WTC11 (cell line): ENCODE measurements around the gene HAND2. TPM values are rescaled to one million over a fixed set of nuclear protein-coding genes. Genes with fewer than 3 reads are reported as not detected.

ENCODE experiments used
- ATAC-seq: fragments of 200-7000 bp; cut with Tn5 transposase; 2 replicates; pipeline ENCODE4 v1.10.0; 2021; ENCODE audit warnings: mild to moderate bottlenecking, moderate library complexity
- CTCF ChIA-PET: fragments of 300-600 bp; sonication (Branson Sonifier 250); formaldehyde crosslinking; loops from one replicate; lab custom pipeline; 2021; ENCODE audit warnings: antibody characterized with exemption; lab: Charles Lee
- POLR2A ChIA-PET: fragments of 350-600 bp; sonication (Branson Sonifier 250); formaldehyde crosslinking; loops from one replicate; lab custom pipeline; 2021; ENCODE audit warnings: antibody characterized with exemption; lab: Charles Lee
- DNase-seq: peaks from one replicate; pipeline ENCODE4 v3.0.0; 2021; ENCODE audit warnings: low spot score
- H3K27ac Mint-ChIP-seq: 2 replicates; pipeline ENCODE4 v1.8.0; 2021; ENCODE audit warnings: mixed read lengths
- H3K27me3 Mint-ChIP-seq: 2 replicates; pipeline ENCODE4 v1.8.0; 2021; ENCODE audit warnings: low read depth, mild to moderate bottlenecking, moderate library complexity, mixed read lengths
- H3K36me3 Mint-ChIP-seq: 2 replicates; pipeline ENCODE4 v1.8.0; 2021; ENCODE audit warnings: mixed read lengths
- H3K4me1 Mint-ChIP-seq: 2 replicates; pipeline ENCODE4 v1.8.0; 2022; ENCODE audit warnings: mixed read lengths
- H3K4me3 Mint-ChIP-seq: 2 replicates; pipeline ENCODE4 v1.8.0; 2021; ENCODE audit warnings: mild to moderate bottlenecking, moderate library complexity, mixed read lengths
- H3K9me3 Mint-ChIP-seq: 2 replicates; pipeline ENCODE4 v1.8.0; 2021; ENCODE audit warnings: mixed read lengths
- EMX1 ChIP-seq: fragments of 250-450 bp; sonication (Bioruptor Pico); IDR thresholded peaks from 2 replicates; pipeline ENCODE4 v1.8.0; 2021; ENCODE audit warnings: mild to moderate bottlenecking
- ESRRA ChIP-seq: sonication (generic); formaldehyde crosslinking; IDR thresholded peaks from 2 replicates; pipeline ENCODE4 v1.8.1; 2022; ENCODE audit warnings: mild to moderate bottlenecking, missing genetic modification reagents, borderline replicate concordance
- ETV6 ChIP-seq: sonication (generic); formaldehyde crosslinking; IDR thresholded peaks from 2 replicates; pipeline ENCODE4 v1.8.1; 2022; ENCODE audit warnings: mild to moderate bottlenecking, missing genetic modification reagents
- FOXP1 ChIP-seq: sonication (generic); formaldehyde crosslinking; IDR thresholded peaks from 2 replicates; pipeline ENCODE4 v1.8.0; 2022; ENCODE audit warnings: missing genetic modification reagents, mild to moderate bottlenecking, moderate library complexity, borderline replicate concordance
- GRHL2 ChIP-seq: fragments of 250-450 bp; sonication (Bioruptor Pico); IDR thresholded peaks from 2 replicates; pipeline ENCODE4 v1.8.0; 2022; ENCODE audit warnings: mild to moderate bottlenecking, moderate library complexity; ENCODE audit not compliant: insufficient replicate concordance, severe bottlenecking
- GTF2I ChIP-seq: fragments of 250-450 bp; sonication (Bioruptor Pico); conservative IDR thresholded peaks from 2 replicates; pipeline ENCODE4 v1.4.0; 2021; ENCODE audit warnings: mild to moderate bottlenecking
- MYBL2 ChIP-seq: sonication (generic); formaldehyde crosslinking; IDR thresholded peaks from 2 replicates; pipeline ENCODE4 v1.8.1; 2023; ENCODE audit warnings: mild to moderate bottlenecking, moderate library complexity, missing genetic modification reagents
- NR3C1 ChIP-seq: sonication (generic); formaldehyde crosslinking; conservative IDR thresholded peaks from 2 replicates; pipeline ENCODE4 v1.8.1; 2023; ENCODE audit warnings: low read depth, mild to moderate bottlenecking, missing genetic modification reagents
- RELA ChIP-seq: sonication (generic); formaldehyde crosslinking; IDR thresholded peaks from 2 replicates; pipeline ENCODE4 v1.8.1; 2022; ENCODE audit warnings: missing genetic modification reagents, mild to moderate bottlenecking, borderline replicate concordance
- SP1 ChIP-seq: sonication (generic); formaldehyde crosslinking; conservative IDR thresholded peaks from 2 replicates; pipeline ENCODE4 v1.8.1; 2022; ENCODE audit warnings: missing genetic modification reagents
- TEAD1 ChIP-seq: sonication (generic); formaldehyde crosslinking; IDR thresholded peaks from 2 replicates; pipeline ENCODE4 v1.8.0; 2022; ENCODE audit warnings: mild to moderate bottlenecking, missing genetic modification reagents
- ZNF263 ChIP-seq: sonication (generic); formaldehyde crosslinking; IDR thresholded peaks from 2 replicates; pipeline ENCODE4 v1.8.1; 2022; ENCODE audit warnings: low read depth, mild to moderate bottlenecking, moderate library complexity, missing genetic modification reagents
- ZNF416 ChIP-seq: fragments of 250-450 bp; sonication (Bioruptor Pico); IDR thresholded peaks from 2 replicates; pipeline ENCODE4 v1.9.0; 2021; ENCODE audit warnings: mild to moderate bottlenecking, inconsistent platforms
- ZNF671 ChIP-seq: fragments of 250-450 bp; sonication (Bioruptor Pico); IDR thresholded peaks from 2 replicates; pipeline ENCODE4 v1.8.0; 2021; ENCODE audit warnings: mild to moderate bottlenecking
- total RNA-seq: library from RNA; stranded (reverse); gene quantifications from 3 replicates; pipeline ENCODE4 v1.2.3, GENCODE V29; 2021
- TF ChIP-seq, protein P1 (sequence below): sonication (generic); formaldehyde crosslinking; IDR thresholded peaks from 2 replicates; pipeline ENCODE4 v1.8.1; 2023; ENCODE audit warnings: mild to moderate bottlenecking, missing genetic modification reagents
- TF ChIP-seq, protein P2 (sequence below): sonication (generic); formaldehyde crosslinking; IDR thresholded peaks from 2 replicates; pipeline ENCODE4 v1.8.0; 2023; ENCODE audit warnings: missing genetic modification reagents
- TF ChIP-seq, protein P3 (sequence below): sonication (generic); formaldehyde crosslinking; IDR thresholded peaks from 2 replicates; pipeline ENCODE4 v1.8.0; 2022; ENCODE audit warnings: mild to moderate bottlenecking, missing genetic modification reagents
- TF ChIP-seq, protein P4 (sequence below): sonication (generic); formaldehyde crosslinking; IDR thresholded peaks from 2 replicates; pipeline ENCODE4 v1.8.0; 2022; ENCODE audit warnings: mild to moderate bottlenecking, missing genetic modification reagents
- TF ChIP-seq, protein P5 (sequence below): sonication (generic); formaldehyde crosslinking; IDR thresholded peaks from 2 replicates; pipeline ENCODE4 v1.8.1; 2023; ENCODE audit warnings: mild to moderate bottlenecking, missing genetic modification reagents, moderate library complexity
- TF ChIP-seq, protein P6 (sequence below): fragments of 250-450 bp; sonication (Bioruptor Pico); IDR thresholded peaks from 2 replicates; pipeline ENCODE4 v1.9.0; 2021; ENCODE audit warnings: mild to moderate bottlenecking

HAND2 gene
- total RNA-seq, 1 experiment from 2014 or later, result 0.13 TPM

DNA sequence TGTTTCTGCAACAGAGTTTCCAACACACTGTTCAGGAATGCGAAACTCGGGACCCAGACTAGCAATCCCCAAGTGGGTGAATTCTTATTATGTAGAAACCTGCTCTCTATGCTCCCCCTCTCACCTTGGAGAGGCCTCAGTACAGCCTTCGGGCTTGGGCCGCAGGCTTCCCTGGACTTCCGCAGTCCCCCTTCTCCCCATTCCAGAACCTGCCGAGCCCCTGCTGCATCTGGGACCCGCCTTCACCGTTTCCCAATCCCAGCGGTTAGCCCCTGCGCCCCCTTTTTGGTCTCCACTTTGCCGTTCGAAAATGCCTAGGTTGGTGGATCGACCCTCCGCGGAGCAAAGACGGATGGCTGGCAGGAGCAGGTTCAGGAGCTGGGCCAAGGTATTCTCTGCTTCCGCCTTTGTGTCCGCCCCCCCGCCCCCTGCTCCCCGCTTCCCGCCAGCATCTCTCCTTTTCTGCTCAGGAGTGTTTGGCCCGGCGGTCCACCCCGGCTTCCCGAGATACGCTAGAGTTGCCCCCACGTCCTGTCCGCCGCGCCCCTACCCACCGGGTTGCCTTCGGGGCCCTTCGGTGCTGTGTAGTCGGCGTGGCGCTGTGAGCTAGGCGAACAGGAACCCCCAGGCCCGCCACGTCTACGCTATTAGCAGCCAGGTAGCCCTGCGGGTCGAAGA, 11.5 kb downstream of the HAND2 start (continued):
- TF ChIP-seq, protein P1, sequence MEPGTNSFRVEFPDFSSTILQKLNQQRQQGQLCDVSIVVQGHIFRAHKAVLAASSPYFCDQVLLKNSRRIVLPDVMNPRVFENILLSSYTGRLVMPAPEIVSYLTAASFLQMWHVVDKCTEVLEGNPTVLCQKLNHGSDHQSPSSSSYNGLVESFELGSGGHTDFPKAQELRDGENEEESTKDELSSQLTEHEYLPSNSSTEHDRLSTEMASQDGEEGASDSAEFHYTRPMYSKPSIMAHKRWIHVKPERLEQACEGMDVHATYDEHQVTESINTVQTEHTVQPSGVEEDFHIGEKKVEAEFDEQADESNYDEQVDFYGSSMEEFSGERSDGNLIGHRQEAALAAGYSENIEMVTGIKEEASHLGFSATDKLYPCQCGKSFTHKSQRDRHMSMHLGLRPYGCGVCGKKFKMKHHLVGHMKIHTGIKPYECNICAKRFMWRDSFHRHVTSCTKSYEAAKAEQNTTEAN (CRISPR knock-in tag), result no peak
- TF ChIP-seq, protein P2, sequence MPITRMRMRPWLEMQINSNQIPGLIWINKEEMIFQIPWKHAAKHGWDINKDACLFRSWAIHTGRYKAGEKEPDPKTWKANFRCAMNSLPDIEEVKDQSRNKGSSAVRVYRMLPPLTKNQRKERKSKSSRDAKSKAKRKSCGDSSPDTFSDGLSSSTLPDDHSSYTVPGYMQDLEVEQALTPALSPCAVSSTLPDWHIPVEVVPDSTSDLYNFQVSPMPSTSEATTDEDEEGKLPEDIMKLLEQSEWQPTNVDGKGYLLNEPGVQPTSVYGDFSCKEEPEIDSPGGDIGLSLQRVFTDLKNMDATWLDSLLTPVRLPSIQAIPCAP (CRISPR knock-in tag), result no peak
- TF ChIP-seq, protein P3, sequence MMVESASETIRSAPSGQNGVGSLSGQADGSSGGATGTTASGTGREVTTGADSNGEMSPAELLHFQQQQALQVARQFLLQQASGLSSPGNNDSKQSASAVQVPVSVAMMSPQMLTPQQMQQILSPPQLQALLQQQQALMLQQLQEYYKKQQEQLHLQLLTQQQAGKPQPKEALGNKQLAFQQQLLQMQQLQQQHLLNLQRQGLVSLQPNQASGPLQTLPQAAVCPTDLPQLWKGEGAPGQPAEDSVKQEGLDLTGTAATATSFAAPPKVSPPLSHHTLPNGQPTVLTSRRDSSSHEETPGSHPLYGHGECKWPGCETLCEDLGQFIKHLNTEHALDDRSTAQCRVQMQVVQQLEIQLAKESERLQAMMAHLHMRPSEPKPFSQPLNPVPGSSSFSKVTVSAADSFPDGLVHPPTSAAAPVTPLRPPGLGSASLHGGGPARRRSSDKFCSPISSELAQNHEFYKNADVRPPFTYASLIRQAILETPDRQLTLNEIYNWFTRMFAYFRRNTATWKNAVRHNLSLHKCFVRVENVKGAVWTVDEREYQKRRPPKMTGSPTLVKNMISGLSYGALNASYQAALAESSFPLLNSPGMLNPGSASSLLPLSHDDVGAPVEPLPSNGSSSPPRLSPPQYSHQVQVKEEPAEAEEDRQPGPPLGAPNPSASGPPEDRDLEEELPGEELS, result no peak
- no peak for TF ChIP-seq ZNF416 (CRISPR knock-in tag)

DNA sequence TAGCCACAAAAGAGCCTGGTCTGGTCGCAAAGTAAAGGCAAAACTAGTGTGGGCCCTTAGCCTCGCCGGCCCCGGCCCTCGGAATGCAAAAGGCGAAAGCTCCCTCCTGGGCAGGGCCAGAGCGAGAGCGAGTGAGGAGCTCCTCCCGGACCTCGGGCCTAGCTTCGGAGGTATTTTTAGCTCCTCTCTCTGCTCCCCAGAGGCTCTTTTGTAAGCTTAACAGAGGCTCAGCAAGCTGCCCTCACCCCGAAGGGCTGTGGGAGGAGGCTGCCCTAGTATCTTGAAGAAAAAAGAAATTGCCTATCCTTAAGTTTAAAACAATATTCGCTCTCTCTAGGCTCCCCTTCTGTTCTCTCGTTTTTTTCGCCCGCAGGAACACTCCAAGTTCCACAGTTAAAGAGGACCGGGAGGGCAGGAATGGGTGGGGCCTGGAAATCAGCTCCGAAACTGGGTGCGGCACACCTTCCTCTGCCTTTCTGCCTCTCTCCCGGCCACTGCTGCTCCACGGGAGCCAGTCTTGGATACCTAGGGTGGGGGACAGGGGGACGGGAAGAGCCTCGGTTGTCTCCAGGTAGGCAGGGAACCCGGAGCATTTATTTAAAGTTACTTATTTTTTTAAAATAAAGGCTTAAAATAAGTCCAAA, 12.1 kb downstream of the HAND2 start:
- H3K4me3 Mint-ChIP-seq, result peak overlapping the region; percentile 65
- DNase-seq, result peak; percentile 72
- H3K27ac Mint-ChIP-seq, result no peak overlapping the region
- H3K36me3 Mint-ChIP-seq, result peaks cover 7% of the 10 kb centered on the region; the same call in 1 of the 2 replicates
- POLR2A ChIA-PET, result interaction anchor here (1.0 to 1.6 kb wide), 3 partner anchors 9 to 12 kb away, joined by 5 to 7 read pairs (median 7); partner anchors contain the start of gene HAND2
- H3K4me1 Mint-ChIP-seq, result peaks cover 43% of the 10 kb centered on the region
- ATAC-seq, result peak; percentile 29
- TF ChIP-seq MYBL2, result no peak
- no peak for TF ChIP-seq SP1
- TF ChIP-seq RELA (CRISPR knock-in tag), result no peak
- 0 out of 2 replicates have a peak, but pooled peaks have one; percentile 45 for TF ChIP-seq ZNF263 (CRISPR knock-in tag)
- TF ChIP-seq EMX1 (CRISPR knock-in tag), result no peak
- TF ChIP-seq GTF2I (CRISPR knock-in tag), result no peak
- peaks cover 100% of the 10 kb centered on the region for H3K27me3 Mint-ChIP-seq
- CTCF ChIA-PET, result interaction anchor here (0.9 to 1.9 kb wide), 8 partner anchors 9 to 235 kb away, joined by 3 to 9 read pairs (median 4); no protein-coding TSS in a partner anchor
- H3K9me3 Mint-ChIP-seq, result no peaks in the 10 kb centered on the region

DNA sequence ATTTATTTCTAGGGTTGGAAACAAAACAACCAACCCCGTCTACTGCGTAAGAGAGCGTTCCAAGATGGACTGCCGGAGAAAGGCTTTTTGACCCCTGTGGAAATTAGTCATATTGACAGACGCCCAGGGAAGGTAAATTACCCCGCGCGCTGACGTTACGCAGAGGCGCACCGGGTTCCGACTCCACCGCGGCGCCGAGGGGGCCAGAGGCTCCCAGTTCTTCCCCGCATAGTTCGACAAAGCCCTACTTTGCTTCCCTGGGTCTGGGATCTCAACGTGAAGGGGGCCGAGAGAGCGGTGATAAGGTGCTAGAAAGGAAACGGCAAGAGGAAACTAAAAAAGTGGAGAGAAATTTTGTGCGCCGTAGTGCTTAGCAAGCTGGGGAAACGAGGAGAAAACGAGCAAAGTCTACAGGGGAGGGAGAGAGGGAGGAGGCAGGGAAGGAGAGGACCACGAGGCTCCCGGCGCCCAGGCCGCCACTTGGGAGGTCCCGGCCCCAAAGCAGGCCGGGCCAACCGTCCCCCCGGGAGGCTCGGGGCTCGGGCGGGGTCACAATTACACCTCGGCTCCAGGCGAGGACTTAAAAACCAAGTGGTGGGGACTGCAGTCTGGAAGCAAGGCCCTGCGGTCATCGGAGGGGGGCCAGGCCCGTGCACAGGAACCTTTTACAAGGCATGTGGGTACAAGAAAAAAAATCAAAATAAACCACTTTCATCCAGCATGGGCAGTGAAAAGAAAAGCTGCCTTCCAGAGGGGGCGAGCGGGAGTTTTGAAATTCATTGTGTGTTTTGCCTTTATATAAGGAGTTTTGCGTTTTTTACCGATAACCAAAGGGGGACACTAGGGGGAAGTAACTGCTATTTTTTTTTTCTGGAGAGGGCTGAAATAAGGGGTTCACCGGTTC, 13.2 kb downstream of the HAND2 start:
- H3K27me3 Mint-ChIP-seq, result peaks cover 100% of the 10 kb centered on the region
- no peaks in the 10 kb centered on the region for H3K9me3 Mint-ChIP-seq
- CTCF ChIA-PET, result interaction anchor here (0.9 to 1.9 kb wide), 7 partner anchors 8 to 236 kb away, joined by 3 to 9 read pairs (median 5); no protein-coding TSS in a partner anchor
- peak overlapping the region; percentile 65 for H3K4me3 Mint-ChIP-seq
- ATAC-seq (peak; percentile 34), DNase-seq (peak; percentile 73)
- H3K36me3 Mint-ChIP-seq, result peaks cover 7% of the 10 kb centered on the region; the same call in 1 of the 2 replicates
- H3K27ac Mint-ChIP-seq, result no peak overlapping the region
- H3K4me1 Mint-ChIP-seq, result peaks cover 35% of the 10 kb centered on the region
- TF ChIP-seq ZNF416 (CRISPR knock-in tag), result no peak
- TF ChIP-seq ESRRA (CRISPR knock-in tag), result no peak
- no peak for TF ChIP-seq FOXP1 (CRISPR knock-in tag)
- no peak for TF ChIP-seq RELA (CRISPR knock-in tag)
- TF ChIP-seq, protein P4, sequence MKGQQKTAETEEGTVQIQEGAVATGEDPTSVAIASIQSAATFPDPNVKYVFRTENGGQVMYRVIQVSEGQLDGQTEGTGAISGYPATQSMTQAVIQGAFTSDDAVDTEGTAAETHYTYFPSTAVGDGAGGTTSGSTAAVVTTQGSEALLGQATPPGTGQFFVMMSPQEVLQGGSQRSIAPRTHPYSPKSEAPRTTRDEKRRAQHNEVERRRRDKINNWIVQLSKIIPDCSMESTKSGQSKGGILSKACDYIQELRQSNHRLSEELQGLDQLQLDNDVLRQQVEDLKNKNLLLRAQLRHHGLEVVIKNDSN, result no peak
- no peak for TF ChIP-seq TEAD1 (CRISPR knock-in tag)
- no peak for TF ChIP-seq GRHL2 (CRISPR knock-in tag)
- TF ChIP-seq, protein P5, sequence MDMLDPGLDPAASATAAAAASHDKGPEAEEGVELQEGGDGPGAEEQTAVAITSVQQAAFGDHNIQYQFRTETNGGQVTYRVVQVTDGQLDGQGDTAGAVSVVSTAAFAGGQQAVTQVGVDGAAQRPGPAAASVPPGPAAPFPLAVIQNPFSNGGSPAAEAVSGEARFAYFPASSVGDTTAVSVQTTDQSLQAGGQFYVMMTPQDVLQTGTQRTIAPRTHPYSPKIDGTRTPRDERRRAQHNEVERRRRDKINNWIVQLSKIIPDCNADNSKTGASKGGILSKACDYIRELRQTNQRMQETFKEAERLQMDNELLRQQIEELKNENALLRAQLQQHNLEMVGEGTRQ, result no peak
- TF ChIP-seq, protein P6, sequence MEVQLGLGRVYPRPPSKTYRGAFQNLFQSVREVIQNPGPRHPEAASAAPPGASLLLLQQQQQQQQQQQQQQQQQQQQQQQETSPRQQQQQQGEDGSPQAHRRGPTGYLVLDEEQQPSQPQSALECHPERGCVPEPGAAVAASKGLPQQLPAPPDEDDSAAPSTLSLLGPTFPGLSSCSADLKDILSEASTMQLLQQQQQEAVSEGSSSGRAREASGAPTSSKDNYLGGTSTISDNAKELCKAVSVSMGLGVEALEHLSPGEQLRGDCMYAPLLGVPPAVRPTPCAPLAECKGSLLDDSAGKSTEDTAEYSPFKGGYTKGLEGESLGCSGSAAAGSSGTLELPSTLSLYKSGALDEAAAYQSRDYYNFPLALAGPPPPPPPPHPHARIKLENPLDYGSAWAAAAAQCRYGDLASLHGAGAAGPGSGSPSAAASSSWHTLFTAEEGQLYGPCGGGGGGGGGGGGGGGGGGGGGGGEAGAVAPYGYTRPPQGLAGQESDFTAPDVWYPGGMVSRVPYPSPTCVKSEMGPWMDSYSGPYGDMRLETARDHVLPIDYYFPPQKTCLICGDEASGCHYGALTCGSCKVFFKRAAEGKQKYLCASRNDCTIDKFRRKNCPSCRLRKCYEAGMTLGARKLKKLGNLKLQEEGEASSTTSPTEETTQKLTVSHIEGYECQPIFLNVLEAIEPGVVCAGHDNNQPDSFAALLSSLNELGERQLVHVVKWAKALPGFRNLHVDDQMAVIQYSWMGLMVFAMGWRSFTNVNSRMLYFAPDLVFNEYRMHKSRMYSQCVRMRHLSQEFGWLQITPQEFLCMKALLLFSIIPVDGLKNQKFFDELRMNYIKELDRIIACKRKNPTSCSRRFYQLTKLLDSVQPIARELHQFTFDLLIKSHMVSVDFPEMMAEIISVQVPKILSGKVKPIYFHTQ (CRISPR knock-in tag), result no peak
- TF ChIP-seq ZNF671 (CRISPR knock-in tag), result no peak
- no peak for TF ChIP-seq NR3C1 (CRISPR knock-in tag)
- no peak for TF ChIP-seq ETV6
- TF ChIP-seq MYBL2, result no peak
- TF ChIP-seq, all 79 proteins: peak for 0
- POLR2A ChIA-PET, result interaction anchor here (1.0 to 1.6 kb wide), 3 partner anchors 8 to 13 kb away, joined by 5 to 7 read pairs (median 7); partner anchors contain the start of gene HAND2
